HFFc6 (cell line): ENCODE measurements around the gene ADGRB3. TPM values are rescaled to one million over a fixed set of nuclear protein-coding genes. Genes with fewer than 3 reads are reported as not detected.

Experiments used
- DNase-seq: peaks from one replicate; pipeline ENCODE4 v3.0.0-alpha.2; 2018
- H3K27ac Mint-ChIP-seq: 2 replicates; pipeline ENCODE4 v1.8.0; 2020; ENCODE audit warnings: mild to moderate bottlenecking, mixed read lengths
- H3K27me3 Mint-ChIP-seq: 2 replicates; pipeline ENCODE4 v1.8.0; 2021; ENCODE audit warnings: mild to moderate bottlenecking, moderate library complexity, mixed read lengths; ENCODE audit not compliant: insufficient read depth
- H3K36me3 Mint-ChIP-seq: 2 replicates; pipeline ENCODE4 v1.8.0; 2021; ENCODE audit warnings: low read depth, mixed read lengths
- H3K4me1 Mint-ChIP-seq: 2 replicates; pipeline ENCODE4 v1.8.0; 2020; ENCODE audit warnings: low read depth, mixed read lengths
- H3K4me3 Mint-ChIP-seq: 2 replicates; pipeline ENCODE4 v1.8.0; 2020; ENCODE audit warnings: mild to moderate bottlenecking, moderate library complexity, mixed read lengths
- H3K9me3 Mint-ChIP-seq: 2 replicates; pipeline ENCODE4 v1.8.0; 2020; ENCODE audit warnings: mild to moderate bottlenecking, mixed read lengths
- total RNA-seq, 6 experiments: library from RNA; stranded (reverse); fragmentation: NEBNext Ultra II Directional; extraction: Animal tissue kit (Norgen Biotek cat#: 25700); gene quantifications; 2 replicates in 1 of 6; 3 replicates in 5 of 6; pipeline ENCODE4 v1.2.3, GENCODE V29; 2021
- TF ChIP-seq, protein P1 (sequence below): fragments of 200-600 bp; sonication (generic); IDR thresholded peaks from 2 replicates; pipeline ENCODE4 v1.5.0; 2021; ENCODE audit warnings: antibody characterized with exemption, mild to moderate bottlenecking

The ADGRB3 gene
- total RNA-seq, 6 experiments from 2014 or later: 0.05 to 0.07 (median 0.05) TPM; not detected in 3

DNA sequence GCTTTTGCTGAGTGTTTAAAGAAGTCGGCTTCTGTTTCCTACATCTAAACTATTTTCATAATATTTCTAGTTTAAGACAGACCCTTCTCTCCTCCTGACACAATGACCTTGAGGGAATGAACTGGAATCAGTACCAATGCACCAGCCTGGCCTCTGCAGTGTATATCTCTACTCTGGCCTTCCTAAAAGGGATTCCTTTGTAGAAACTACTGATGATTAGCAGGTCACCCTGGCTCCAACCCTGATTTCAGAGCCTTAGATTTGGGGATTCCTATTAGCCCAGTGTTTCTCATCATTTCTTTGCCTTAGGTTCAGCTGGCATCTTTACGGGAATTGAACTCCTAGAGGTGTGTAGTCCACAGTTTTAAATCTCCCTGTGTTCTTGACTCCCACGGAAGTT, 75.4 kb downstream of the ADGRB3 start:
- Mint-ChIP-seq H3K27ac (no peak overlapping the region), H3K36me3 (no peaks in the 10 kb centered on the region), H3K9me3 (peaks cover 25% of the 10 kb centered on the region), H3K4me3 (no peak overlapping the region), H3K4me1 (no peaks in the 10 kb centered on the region), H3K27me3 (peaks cover 2% of the 10 kb centered on the region)
- TF ChIP-seq, protein P1, sequence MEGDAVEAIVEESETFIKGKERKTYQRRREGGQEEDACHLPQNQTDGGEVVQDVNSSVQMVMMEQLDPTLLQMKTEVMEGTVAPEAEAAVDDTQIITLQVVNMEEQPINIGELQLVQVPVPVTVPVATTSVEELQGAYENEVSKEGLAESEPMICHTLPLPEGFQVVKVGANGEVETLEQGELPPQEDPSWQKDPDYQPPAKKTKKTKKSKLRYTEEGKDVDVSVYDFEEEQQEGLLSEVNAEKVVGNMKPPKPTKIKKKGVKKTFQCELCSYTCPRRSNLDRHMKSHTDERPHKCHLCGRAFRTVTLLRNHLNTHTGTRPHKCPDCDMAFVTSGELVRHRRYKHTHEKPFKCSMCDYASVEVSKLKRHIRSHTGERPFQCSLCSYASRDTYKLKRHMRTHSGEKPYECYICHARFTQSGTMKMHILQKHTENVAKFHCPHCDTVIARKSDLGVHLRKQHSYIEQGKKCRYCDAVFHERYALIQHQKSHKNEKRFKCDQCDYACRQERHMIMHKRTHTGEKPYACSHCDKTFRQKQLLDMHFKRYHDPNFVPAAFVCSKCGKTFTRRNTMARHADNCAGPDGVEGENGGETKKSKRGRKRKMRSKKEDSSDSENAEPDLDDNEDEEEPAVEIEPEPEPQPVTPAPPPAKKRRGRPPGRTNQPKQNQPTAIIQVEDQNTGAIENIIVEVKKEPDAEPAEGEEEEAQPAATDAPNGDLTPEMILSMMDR: no peak
- no peak for DNase-seq

DNA sequence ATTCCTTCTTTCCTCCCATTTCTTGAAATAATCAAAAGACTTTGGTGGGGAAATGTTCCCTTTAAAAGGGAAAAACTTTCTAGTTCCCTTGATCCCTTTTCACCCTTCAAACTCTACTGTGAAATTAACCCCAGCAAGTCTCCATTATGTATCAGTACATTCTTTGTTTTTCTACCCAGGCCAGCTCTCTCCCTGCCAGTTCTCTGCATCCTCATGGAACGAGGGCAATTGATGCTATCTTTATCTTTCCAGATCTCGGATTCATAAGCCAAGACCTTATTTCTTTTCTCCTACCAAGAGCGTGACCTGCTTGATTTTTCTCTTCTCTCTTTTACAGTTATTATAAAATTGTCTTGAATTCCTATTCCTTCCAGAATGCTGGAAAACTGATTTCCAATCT, 75.8 kb downstream of the ADGRB3 start:
- H3K9me3 Mint-ChIP-seq: peaks cover 24% of the 10 kb centered on the region
- H3K27ac Mint-ChIP-seq: no peak overlapping the region
- no peak overlapping the region for H3K4me3 Mint-ChIP-seq
- no peaks in the 10 kb centered on the region; the same call in 1 of the 2 replicates for H3K27me3 Mint-ChIP-seq
- no peak for DNase-seq
- TF ChIP-seq, protein P1: no peak
- no peaks in the 10 kb centered on the region for H3K4me1 Mint-ChIP-seq
- no peaks in the 10 kb centered on the region for H3K36me3 Mint-ChIP-seq

DNA sequence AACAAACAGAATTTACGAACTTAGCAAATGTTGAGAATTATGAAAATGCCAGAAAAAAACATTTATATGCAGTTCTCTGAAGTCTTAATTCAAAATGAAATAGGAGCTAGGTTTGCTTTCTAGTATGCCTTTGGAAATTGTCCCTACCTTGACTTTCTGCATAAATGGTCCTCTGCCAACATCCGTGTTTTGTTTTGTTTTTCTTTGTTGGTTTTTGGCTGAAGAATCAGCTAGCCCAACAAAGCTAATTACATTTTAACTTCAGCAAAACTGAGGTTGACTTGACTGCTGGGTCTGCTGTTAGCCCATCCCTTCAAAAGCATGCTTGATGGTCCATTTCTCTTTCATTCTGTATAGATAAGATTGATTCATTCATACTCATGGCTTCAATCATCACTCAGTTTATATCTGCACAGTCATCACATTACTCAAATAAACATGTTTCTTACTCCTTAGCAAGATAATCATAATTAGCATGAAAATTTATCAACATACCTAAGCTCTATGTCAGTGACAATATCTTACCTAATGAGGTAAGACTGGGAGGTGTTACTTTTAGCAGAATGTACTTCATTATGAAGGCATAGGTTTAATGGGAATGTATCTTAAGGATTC, 76.4 kb downstream of the ADGRB3 start:
- TF ChIP-seq, protein P1: no peak
- no peak for DNase-seq
- no peaks in the 10 kb centered on the region for H3K4me1 Mint-ChIP-seq
- no peaks in the 10 kb centered on the region for H3K36me3 Mint-ChIP-seq
- H3K27ac Mint-ChIP-seq: no peak overlapping the region
- H3K4me3 Mint-ChIP-seq: no peak overlapping the region
- H3K9me3 Mint-ChIP-seq: peaks cover 20% of the 10 kb centered on the region
- no peaks in the 10 kb centered on the region; the same call in 1 of the 2 replicates for H3K27me3 Mint-ChIP-seq

DNA sequence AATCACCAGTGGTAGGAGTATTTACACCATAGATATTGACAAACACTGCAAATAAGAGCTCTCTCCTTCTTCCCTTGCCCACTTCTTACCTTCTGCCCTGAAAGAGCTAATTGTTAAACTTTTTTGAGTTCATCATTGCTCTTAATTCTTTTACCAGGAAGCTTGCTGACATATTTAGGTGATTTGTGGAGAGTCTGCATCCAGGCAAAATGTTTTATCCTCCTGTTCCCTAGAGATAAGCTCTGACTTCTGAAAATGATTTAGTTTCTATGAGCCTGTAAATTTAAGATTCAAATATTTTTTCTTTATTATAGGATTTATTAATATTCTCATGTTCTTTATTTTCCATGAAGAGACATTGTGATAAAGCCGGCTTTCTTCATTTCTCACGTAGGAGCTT, 81.5 kb downstream of the ADGRB3 start:
- H3K27me3 Mint-ChIP-seq: no peaks in the 10 kb centered on the region
- no peak overlapping the region for H3K27ac Mint-ChIP-seq
- H3K36me3 Mint-ChIP-seq: no peaks in the 10 kb centered on the region
- H3K9me3 Mint-ChIP-seq: peaks cover 20% of the 10 kb centered on the region
- no peak for DNase-seq
- TF ChIP-seq, protein P1: no peak
- no peaks in the 10 kb centered on the region for H3K4me1 Mint-ChIP-seq
- H3K4me3 Mint-ChIP-seq: no peak overlapping the region

DNA sequence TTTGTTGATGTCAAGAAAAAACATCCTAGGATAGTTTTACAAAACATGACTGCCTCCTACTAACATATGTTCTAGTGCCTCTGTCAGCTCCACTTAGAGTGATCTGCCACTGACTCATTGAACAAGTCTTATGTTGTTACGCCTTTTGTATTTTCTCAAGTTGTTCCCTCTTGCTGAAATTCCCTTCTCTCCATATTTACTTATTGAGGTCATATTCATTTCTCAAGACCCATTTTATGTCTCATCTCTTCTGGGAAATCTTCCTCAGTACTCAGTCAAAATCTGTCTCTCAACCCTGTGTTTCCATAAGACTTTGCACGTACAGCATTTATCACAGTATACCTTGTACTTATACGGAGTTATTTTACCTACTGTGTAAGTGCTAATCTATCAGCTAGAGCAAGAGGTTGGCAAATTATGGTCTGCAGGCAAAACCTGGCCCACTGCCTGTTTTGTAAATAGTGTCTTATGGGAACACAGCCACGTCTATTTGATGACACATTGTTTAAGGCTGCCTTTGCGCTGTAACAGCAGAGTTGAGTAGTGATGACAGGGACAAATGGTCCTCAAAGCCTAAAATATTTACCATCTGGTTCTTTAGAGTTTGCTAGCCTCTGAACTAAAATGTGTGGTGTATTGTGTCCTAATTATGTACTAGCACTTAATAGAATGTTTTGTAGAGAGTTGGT, 83.4 kb downstream of the ADGRB3 start:
- TF ChIP-seq, protein P1: no peak
- no peak overlapping the region for H3K27ac Mint-ChIP-seq
- no peaks in the 10 kb centered on the region for H3K36me3 Mint-ChIP-seq
- H3K4me1 Mint-ChIP-seq: no peaks in the 10 kb centered on the region
- DNase-seq: no peak
- no peaks in the 10 kb centered on the region for H3K27me3 Mint-ChIP-seq
- peaks cover 19% of the 10 kb centered on the region for H3K9me3 Mint-ChIP-seq
- no peak overlapping the region for H3K4me3 Mint-ChIP-seq
